GM12878 (cell line): ENCODE data around the gene LIMS1.

Experiments
- CBX5 ChIP-seq: sonication (generic); IDR thresholded peaks from 2 replicates; pipeline ENCODE4 v1.6.1; 2016; ENCODE audit warnings: low read depth, moderate library complexity, mild to moderate bottlenecking, inconsistent platforms
- CHD4 ChIP-seq: fragments of 200-600 bp; sonication (generic); IDR thresholded peaks from 2 replicates; pipeline ENCODE4 v1.6.1; 2016; ENCODE audit warnings: mild to moderate bottlenecking
- CREB1 ChIP-seq: IDR thresholded peaks from 2 replicates; pipeline ENCODE4 v1.6.1; 2012; ENCODE audit warnings: low read depth, mild to moderate bottlenecking, inconsistent platforms
- EZH2 ChIP-seq: IDR thresholded peaks from 2 replicates; pipeline ENCODE4 v1.6.1; 2012; ENCODE audit warnings: low read depth, mild to moderate bottlenecking, control low read depth, inconsistent platforms, low read length, borderline replicate concordance; ENCODE audit not compliant: control insufficient read depth
- NBN ChIP-seq: fragments of 450-650 bp; IDR thresholded peaks from 2 replicates; pipeline ENCODE4 v1.6.1; 2016
- POLR2A ChIP-seq: IDR thresholded peaks from 2 replicates; pipeline ENCODE4 v1.6.1; 2011; ENCODE audit warnings: low read depth, mild to moderate bottlenecking, low read length
- REST ChIP-seq: IDR thresholded peaks from 2 replicates; pipeline ENCODE4 v1.6.1; 2012; ENCODE audit warnings: mild to moderate bottlenecking, low read depth, low read length
- TCF12 ChIP-seq: IDR thresholded peaks from 2 replicates; pipeline ENCODE4 v1.6.1; 2011; ENCODE audit warnings: low read depth, mild to moderate bottlenecking, low read length
- TF ChIP-seq, protein P1 (sequence below): IDR thresholded peaks from 2 replicates; pipeline ENCODE4 v1.6.1; 2011; ENCODE audit warnings: mild to moderate bottlenecking, low read depth, low read length, moderate library complexity; ENCODE audit not compliant: insufficient replicate concordance
- TF ChIP-seq, protein P2 (sequence below): fragments of 450-650 bp; IDR thresholded peaks from 2 replicates; pipeline ENCODE4 v1.6.1; 2017; ENCODE audit warnings: mild to moderate bottlenecking
- TF ChIP-seq, protein P3 (sequence below), 3 experiments: IDR thresholded peaks in 2 of 3; conservative IDR thresholded peaks in 1 of 3; 2 replicates each; pipeline ENCODE4 v1.5.1; 2011; ENCODE audit warnings: low read depth in 3 of 3, low read length in 3 of 3, mild to moderate bottlenecking in 3 of 3, control low read depth in 2 of 3, moderate library complexity in 2 of 3, inconsistent platforms in 1 of 3, mixed read lengths in 1 of 3; ENCODE audit not compliant: control insufficient read depth in 2 of 3, insufficient read depth in 1 of 3; ENCODE audit errors: extremely low read depth in 1 of 3

DNA sequence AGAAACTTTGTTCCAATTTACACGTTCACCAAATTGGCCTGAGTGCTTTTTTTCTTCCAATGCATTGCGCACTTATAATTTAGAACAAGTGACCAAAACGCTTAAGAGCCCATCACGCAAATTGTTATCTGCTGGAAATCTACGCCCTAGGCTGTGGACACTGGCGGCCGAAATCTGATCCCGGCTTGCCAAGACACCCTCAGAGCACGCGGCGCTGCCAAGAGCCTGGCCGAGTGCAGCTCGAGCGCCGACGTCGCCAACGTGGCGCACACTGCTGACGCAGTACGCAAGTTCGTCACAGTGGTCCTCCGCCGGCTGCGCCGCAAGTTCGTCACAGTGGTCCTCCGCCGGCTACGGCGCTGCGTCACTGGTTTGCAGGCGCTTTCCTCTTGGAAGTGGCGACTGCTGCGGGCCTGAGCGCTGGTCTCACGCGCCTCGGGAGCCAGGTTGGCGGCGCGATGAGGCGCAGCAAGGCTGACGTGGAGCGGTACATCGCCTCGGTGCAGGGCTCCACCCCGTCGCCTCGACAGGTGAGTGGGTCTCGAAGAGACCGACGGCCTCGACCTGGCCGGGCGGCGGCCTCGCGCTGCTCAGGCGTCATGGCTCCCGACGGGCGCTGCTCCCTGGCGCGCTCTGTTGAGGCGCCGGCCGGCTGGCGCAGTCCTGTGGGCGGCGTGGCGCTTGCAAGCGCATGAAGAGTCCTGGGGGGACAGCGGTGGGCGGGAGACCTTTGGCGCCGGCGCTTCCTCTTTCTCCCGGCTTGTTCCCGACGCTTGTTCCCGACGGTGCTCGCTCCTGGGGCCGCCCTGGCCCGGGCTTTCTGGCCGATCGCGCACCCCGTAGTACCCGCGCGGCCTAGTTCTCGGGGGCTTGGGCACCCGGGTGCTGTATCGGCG lies 185.1 kb downstream of the LIMS1 start, which contains the start of gene RANBP2:
- peak; percentile 100 for TF ChIP-seq CREB1
- no peak for TF ChIP-seq REST
- TF ChIP-seq POLR2A, result peak; percentile 97
- TF ChIP-seq NBN, result peak; percentile 98
- TF ChIP-seq, protein P1, sequence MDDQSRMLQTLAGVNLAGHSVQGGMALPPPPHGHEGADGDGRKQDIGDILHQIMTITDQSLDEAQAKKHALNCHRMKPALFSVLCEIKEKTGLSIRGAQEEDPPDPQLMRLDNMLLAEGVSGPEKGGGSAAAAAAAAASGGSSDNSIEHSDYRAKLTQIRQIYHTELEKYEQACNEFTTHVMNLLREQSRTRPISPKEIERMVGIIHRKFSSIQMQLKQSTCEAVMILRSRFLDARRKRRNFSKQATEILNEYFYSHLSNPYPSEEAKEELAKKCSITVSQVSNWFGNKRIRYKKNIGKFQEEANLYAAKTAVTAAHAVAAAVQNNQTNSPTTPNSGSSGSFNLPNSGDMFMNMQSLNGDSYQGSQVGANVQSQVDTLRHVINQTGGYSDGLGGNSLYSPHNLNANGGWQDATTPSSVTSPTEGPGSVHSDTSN, result no peak
- no peak for TF ChIP-seq EZH2
- no peak for TF ChIP-seq CHD4
- TF ChIP-seq, protein P2, sequence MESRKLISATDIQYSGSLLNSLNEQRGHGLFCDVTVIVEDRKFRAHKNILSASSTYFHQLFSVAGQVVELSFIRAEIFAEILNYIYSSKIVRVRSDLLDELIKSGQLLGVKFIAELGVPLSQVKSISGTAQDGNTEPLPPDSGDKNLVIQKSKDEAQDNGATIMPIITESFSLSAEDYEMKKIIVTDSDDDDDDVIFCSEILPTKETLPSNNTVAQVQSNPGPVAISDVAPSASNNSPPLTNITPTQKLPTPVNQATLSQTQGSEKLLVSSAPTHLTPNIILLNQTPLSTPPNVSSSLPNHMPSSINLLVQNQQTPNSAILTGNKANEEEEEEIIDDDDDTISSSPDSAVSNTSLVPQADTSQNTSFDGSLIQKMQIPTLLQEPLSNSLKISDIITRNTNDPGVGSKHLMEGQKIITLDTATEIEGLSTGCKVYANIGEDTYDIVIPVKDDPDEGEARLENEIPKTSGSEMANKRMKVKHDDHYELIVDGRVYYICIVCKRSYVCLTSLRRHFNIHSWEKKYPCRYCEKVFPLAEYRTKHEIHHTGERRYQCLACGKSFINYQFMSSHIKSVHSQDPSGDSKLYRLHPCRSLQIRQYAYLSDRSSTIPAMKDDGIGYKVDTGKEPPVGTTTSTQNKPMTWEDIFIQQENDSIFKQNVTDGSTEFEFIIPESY, result no peak
- TF ChIP-seq, protein P3, sequence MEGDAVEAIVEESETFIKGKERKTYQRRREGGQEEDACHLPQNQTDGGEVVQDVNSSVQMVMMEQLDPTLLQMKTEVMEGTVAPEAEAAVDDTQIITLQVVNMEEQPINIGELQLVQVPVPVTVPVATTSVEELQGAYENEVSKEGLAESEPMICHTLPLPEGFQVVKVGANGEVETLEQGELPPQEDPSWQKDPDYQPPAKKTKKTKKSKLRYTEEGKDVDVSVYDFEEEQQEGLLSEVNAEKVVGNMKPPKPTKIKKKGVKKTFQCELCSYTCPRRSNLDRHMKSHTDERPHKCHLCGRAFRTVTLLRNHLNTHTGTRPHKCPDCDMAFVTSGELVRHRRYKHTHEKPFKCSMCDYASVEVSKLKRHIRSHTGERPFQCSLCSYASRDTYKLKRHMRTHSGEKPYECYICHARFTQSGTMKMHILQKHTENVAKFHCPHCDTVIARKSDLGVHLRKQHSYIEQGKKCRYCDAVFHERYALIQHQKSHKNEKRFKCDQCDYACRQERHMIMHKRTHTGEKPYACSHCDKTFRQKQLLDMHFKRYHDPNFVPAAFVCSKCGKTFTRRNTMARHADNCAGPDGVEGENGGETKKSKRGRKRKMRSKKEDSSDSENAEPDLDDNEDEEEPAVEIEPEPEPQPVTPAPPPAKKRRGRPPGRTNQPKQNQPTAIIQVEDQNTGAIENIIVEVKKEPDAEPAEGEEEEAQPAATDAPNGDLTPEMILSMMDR (IDR thresholded peaks at IDR 0.05 in 2 of 3, conservative IDR thresholded peaks at IDR 0.05 in 1 of 3; ENCODE audit: control insufficient read depth in 2 of 3, extremely low read depth in 1 of 3, insufficient read depth in 1 of 3, low read depth in 3 of 3, low read length in 3 of 3), result no peak
- TF ChIP-seq CBX5, result 0 out of 2 replicates have a peak, but pooled peaks have one; percentile 71
- TF ChIP-seq TCF12, result peak; percentile 39; the same call in 1 of the 2 replicates
